GM12878 (cell line): ENCODE results near the gene CTRB1. TPM values are rescaled to one million over a fixed set of nuclear protein-coding genes. Genes with fewer than 3 reads are reported as not detected.

Experiments used
- IRF4 ChIP-seq: IDR thresholded peaks from 2 replicates; pipeline ENCODE4 v1.6.1; 2011; ENCODE audit warnings: low read depth, low read length
- NFYB ChIP-seq: IDR thresholded peaks from 2 replicates; pipeline ENCODE4 v1.6.1; 2011; ENCODE audit warnings: low read depth, mild to moderate bottlenecking, low read length, improper control_type of control experiment, moderate library complexity; ENCODE audit not compliant: insufficient read depth
- ZNF622 ChIP-seq: fragments of 450-650 bp; IDR thresholded peaks from 2 replicates; pipeline ENCODE4 v1.6.1; 2017; ENCODE audit warnings: mild to moderate bottlenecking, inconsistent platforms
- polyA plus RNA-seq, 11 experiments: library from polyadenylated mRNA; depleted of rRNA in 4 of 11; unstranded in 6 of 11; stranded (reverse) in 5 of 11; fragments of >200 nt; fragmentation: Nextera tagmentation in 4 of 11; fragmentation: Illumina TruSeq in 1 of 11; extraction: Ambion mirVana in 4 of 11; extraction: Trizol in 1 of 11; gene quantifications; 1 replicate in 1 of 11; 2 replicates in 10 of 11; pipeline versions ENCODE4 v1.2.1 to v1.2.3, GENCODE V29; 2011 to 2016; ENCODE audit warnings: inconsistent platforms in 2 of 11, missing spikeins in 2 of 11, low read depth in 1 of 11
- total RNA-seq, 4 experiments: library from RNA; depleted of rRNA in 3 of 4; stranded (reverse); fragments of >200 nt in 3 of 4; fragmentation: Illumina TruSeq in 1 of 4; extraction: Trizol in 1 of 4; gene quantifications; 2 replicates each; pipeline versions ENCODE4 v1.2.1 to v1.2.3, GENCODE V29; 2013 to 2021
- TF ChIP-seq, protein P1 (sequence below): IDR thresholded peaks from 2 replicates; pipeline ENCODE4 v1.6.1; 2011; ENCODE audit warnings: low read depth, mild to moderate bottlenecking, low read length, moderate library complexity, borderline replicate concordance; ENCODE audit errors: extremely low read depth
- TF ChIP-seq, protein P2 (sequence below): fragments of 450-650 bp; IDR thresholded peaks from 2 replicates; pipeline ENCODE4 v1.6.1; 2017; ENCODE audit warnings: mild to moderate bottlenecking, moderate library complexity
- TF ChIP-seq, protein P3 (sequence below): fragments of 450-650 bp; formaldehyde crosslinking; IDR thresholded peaks from 2 replicates; pipeline ENCODE4 v1.4.0; 2020; ENCODE audit warnings: mild to moderate bottlenecking, moderate library complexity
- TF ChIP-seq, protein P4 (sequence below): IDR thresholded peaks from 2 replicates; pipeline ENCODE4 v1.6.1; 2011; ENCODE audit warnings: mild to moderate bottlenecking, low read depth, low read length, moderate library complexity; ENCODE audit not compliant: insufficient replicate concordance
- TF ChIP-seq, protein P5 (sequence below): IDR thresholded peaks from 2 replicates; pipeline ENCODE4 v1.6.1; 2012; ENCODE audit warnings: improper control_type of control experiment, low read depth, low read length; ENCODE audit not compliant: insufficient replicate concordance
- TF ChIP-seq, protein P6 (sequence below): fragments of 450-650 bp; formaldehyde crosslinking; IDR thresholded peaks from 2 replicates; pipeline ENCODE4 v1.4.0; 2022; ENCODE audit warnings: mild to moderate bottlenecking, moderate library complexity

The CTRB1 gene
- total and polyA plus RNA-seq, 10 of the 15 experiments (the other 5 are each of a cell fraction or from before 2014, with no cell fraction given), result 0.28 to 4.4 TPM; not detected in 8

DNA sequence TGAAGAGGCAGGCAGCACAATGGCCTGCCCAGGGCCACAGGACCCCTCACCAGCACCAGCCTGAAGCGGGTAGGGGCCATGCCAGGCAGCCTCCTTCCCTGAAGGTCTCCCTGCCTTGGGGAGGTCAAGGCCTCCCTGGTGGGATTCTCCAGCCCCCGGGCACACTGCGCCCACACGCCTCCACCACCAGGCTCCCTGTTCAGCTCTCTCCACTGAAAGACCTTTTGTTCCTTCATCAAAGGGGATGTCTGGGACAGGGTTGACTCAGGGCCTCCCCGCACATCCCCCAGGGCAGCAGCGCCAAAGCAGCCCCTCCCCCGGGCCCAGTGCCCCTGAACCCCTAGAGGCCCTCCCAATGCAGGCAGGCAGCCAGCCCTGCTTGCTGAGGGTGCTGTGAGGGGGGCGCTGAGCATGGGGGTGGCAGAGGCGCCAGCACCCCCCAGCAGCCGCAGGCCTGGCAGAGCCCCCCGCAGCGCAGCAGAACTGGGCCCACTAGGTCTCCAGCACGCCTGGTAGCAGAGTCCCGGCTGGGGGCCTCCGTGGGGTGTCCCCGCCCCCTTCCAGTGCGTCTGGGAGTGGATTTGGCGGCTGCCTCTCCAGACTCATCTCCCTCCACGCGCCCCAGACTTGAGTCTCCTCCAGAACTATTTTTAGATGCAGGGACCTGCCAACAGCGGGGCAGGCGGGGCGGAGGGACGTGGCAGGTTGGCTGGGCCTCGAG, 19.5 kb downstream of the CTRB1 start (continued):
- TF ChIP-seq, protein P1, sequence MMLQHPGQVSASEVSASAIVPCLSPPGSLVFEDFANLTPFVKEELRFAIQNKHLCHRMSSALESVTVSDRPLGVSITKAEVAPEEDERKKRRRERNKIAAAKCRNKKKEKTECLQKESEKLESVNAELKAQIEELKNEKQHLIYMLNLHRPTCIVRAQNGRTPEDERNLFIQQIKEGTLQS, result no peak
- TF ChIP-seq, protein P2, sequence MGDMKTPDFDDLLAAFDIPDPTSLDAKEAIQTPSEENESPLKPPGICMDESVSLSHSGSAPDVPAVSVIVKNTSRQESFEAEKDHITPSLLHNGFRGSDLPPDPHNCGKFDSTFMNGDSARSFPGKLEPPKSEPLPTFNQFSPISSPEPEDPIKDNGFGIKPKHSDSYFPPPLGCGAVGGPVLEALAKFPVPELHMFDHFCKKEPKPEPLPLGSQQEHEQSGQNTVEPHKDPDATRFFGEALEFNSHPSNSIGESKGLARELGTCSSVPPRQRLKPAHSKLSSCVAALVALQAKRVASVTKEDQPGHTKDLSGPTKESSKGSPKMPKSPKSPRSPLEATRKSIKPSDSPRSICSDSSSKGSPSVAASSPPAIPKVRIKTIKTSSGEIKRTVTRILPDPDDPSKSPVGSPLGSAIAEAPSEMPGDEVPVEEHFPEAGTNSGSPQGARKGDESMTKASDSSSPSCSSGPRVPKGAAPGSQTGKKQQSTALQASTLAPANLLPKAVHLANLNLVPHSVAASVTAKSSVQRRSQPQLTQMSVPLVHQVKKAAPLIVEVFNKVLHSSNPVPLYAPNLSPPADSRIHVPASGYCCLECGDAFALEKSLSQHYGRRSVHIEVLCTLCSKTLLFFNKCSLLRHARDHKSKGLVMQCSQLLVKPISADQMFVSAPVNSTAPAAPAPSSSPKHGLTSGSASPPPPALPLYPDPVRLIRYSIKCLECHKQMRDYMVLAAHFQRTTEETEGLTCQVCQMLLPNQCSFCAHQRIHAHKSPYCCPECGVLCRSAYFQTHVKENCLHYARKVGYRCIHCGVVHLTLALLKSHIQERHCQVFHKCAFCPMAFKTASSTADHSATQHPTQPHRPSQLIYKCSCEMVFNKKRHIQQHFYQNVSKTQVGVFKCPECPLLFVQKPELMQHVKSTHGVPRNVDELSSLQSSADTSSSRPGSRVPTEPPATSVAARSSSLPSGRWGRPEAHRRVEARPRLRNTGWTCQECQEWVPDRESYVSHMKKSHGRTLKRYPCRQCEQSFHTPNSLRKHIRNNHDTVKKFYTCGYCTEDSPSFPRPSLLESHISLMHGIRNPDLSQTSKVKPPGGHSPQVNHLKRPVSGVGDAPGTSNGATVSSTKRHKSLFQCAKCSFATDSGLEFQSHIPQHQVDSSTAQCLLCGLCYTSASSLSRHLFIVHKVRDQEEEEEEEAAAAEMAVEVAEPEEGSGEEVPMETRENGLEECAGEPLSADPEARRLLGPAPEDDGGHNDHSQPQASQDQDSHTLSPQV, result no peak
- TF ChIP-seq, protein P3, sequence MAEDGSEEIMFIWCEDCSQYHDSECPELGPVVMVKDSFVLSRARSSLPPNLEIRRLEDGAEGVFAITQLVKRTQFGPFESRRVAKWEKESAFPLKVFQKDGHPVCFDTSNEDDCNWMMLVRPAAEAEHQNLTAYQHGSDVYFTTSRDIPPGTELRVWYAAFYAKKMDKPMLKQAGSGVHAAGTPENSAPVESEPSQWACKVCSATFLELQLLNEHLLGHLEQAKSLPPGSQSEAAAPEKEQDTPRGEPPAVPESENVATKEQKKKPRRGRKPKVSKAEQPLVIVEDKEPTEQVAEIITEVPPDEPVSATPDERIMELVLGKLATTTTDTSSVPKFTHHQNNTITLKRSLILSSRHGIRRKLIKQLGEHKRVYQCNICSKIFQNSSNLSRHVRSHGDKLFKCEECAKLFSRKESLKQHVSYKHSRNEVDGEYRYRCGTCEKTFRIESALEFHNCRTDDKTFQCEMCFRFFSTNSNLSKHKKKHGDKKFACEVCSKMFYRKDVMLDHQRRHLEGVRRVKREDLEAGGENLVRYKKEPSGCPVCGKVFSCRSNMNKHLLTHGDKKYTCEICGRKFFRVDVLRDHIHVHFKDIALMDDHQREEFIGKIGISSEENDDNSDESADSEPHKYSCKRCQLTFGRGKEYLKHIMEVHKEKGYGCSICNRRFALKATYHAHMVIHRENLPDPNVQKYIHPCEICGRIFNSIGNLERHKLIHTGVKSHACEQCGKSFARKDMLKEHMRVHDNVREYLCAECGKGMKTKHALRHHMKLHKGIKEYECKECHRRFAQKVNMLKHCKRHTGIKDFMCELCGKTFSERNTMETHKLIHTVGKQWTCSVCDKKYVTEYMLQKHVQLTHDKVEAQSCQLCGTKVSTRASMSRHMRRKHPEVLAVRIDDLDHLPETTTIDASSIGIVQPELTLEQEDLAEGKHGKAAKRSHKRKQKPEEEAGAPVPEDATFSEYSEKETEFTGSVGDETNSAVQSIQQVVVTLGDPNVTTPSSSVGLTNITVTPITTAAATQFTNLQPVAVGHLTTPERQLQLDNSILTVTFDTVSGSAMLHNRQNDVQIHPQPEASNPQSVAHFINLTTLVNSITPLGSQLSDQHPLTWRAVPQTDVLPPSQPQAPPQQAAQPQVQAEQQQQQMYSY (CRISPR knock-in tag), result no peak
- TF ChIP-seq, protein P4, sequence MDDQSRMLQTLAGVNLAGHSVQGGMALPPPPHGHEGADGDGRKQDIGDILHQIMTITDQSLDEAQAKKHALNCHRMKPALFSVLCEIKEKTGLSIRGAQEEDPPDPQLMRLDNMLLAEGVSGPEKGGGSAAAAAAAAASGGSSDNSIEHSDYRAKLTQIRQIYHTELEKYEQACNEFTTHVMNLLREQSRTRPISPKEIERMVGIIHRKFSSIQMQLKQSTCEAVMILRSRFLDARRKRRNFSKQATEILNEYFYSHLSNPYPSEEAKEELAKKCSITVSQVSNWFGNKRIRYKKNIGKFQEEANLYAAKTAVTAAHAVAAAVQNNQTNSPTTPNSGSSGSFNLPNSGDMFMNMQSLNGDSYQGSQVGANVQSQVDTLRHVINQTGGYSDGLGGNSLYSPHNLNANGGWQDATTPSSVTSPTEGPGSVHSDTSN, result no peak
- no peak for TF ChIP-seq IRF4
- TF ChIP-seq NFYB, result no peak
- TF ChIP-seq ZNF622, result no peak
- TF ChIP-seq, protein P5, sequence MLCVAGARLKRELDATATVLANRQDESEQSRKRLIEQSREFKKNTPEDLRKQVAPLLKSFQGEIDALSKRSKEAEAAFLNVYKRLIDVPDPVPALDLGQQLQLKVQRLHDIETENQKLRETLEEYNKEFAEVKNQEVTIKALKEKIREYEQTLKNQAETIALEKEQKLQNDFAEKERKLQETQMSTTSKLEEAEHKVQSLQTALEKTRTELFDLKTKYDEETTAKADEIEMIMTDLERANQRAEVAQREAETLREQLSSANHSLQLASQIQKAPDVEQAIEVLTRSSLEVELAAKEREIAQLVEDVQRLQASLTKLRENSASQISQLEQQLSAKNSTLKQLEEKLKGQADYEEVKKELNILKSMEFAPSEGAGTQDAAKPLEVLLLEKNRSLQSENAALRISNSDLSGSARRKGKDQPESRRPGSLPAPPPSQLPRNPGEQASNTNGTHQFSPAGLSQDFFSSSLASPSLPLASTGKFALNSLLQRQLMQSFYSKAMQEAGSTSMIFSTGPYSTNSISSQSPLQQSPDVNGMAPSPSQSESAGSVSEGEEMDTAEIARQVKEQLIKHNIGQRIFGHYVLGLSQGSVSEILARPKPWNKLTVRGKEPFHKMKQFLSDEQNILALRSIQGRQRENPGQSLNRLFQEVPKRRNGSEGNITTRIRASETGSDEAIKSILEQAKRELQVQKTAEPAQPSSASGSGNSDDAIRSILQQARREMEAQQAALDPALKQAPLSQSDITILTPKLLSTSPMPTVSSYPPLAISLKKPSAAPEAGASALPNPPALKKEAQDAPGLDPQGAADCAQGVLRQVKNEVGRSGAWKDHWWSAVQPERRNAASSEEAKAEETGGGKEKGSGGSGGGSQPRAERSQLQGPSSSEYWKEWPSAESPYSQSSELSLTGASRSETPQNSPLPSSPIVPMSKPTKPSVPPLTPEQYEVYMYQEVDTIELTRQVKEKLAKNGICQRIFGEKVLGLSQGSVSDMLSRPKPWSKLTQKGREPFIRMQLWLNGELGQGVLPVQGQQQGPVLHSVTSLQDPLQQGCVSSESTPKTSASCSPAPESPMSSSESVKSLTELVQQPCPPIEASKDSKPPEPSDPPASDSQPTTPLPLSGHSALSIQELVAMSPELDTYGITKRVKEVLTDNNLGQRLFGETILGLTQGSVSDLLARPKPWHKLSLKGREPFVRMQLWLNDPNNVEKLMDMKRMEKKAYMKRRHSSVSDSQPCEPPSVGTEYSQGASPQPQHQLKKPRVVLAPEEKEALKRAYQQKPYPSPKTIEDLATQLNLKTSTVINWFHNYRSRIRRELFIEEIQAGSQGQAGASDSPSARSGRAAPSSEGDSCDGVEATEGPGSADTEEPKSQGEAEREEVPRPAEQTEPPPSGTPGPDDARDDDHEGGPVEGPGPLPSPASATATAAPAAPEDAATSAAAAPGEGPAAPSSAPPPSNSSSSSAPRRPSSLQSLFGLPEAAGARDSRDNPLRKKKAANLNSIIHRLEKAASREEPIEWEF, result no peak
- TF ChIP-seq, protein P6, sequence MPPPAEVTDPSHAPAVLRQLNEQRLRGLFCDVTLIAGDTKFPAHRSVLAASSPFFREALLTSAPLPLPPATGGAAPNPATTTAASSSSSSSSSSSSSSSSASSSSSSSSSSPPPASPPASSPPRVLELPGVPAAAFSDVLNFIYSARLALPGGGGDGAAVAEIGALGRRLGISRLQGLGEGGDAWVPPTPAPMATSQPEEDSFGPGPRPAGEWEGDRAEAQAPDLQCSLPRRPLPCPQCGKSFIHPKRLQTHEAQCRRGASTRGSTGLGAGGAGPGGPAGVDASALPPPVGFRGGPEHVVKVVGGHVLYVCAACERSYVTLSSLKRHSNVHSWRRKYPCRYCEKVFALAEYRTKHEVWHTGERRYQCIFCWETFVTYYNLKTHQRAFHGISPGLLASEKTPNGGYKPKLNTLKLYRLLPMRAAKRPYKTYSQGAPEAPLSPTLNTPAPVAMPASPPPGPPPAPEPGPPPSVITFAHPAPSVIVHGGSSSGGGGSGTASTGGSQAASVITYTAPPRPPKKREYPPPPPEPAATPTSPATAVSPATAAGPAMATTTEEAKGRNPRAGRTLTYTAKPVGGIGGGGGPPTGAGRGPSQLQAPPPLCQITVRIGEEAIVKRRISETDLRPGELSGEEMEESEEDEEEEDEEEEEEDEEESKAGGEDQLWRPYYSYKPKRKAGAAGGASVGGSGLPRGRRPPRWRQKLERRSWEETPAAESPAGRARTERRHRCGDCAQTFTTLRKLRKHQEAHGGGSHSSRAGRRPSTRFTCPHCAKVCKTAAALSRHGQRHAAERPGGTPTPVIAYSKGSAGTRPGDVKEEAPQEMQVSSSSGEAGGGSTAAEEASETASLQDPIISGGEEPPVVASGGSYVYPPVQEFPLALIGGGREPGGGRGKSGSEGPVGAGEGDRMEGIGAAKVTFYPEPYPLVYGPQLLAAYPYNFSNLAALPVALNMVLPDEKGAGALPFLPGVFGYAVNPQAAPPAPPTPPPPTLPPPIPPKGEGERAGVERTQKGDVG (CRISPR knock-in tag), result no peak
